GM12878 (cell line): ENCODE results near the gene RBM4B. TPM values are rescaled to one million over a fixed set of nuclear protein-coding genes. Genes with fewer than 3 reads are reported as not detected.
A peak's percentile ranks its signal among the peaks of the same experiment; 100 is the strongest.

Source experiments
- ATAC-seq: fragments of 200-7000 bp; cut with Tn5 transposase; 3 replicates; pipeline ENCODE4 v1.9.1; 2020; ENCODE audit warnings: mild to moderate bottlenecking, moderate library complexity
- BruUV-seq: library from RNA; stranded (reverse); fragments of 400-500 nt; replicated peaks from 2 replicates; lab custom pipeline; 2021; lab: Mats Ljungman, UMichigan
- CTCF ChIA-PET: fragments of 300-600 bp; sonication (Branson Sonifier 250); formaldehyde crosslinking; extraction: SDS; loops from one replicate; lab custom pipeline; 2021; ENCODE audit warnings: inconsistent platforms; lab: Yijun Ruan, JAX
- POLR2A ChIA-PET: fragments of 350-600 bp; formaldehyde crosslinking; extraction: SDS; loops from one replicate; lab custom pipeline; 2021; ENCODE audit warnings: inconsistent platforms; lab: Charles Lee
- RAD21 ChIA-PET: fragments of 300-600 bp; sonication (Branson Sonifier 250); formaldehyde crosslinking; loops from one replicate; lab custom pipeline; 2023; ENCODE audit warnings: antibody characterized with exemption; ENCODE audit not compliant: unreplicated experiment; lab: Charles Lee
- SMC1A ChIA-PET: fragments of 300-600 bp; sonication (Branson Sonifier 250); formaldehyde crosslinking; loops from one replicate; lab custom pipeline; 2023; ENCODE audit not compliant: unreplicated experiment, uncharacterized antibody; lab: Charles Lee
- DNase-seq: peaks from one replicate; pipeline ENCODE4 v3.0.0-alpha.2; 2011; ENCODE audit warnings: low read depth, low spot score
- FAIRE-seq: peaks from 3 replicates; lab custom pipeline; 2011; peaks lifted over from hg19 to GRCh38; lab: Jason Lieb, UNC
- H2AFZ ChIP-seq: 2 replicates; pipeline ENCODE4 v1.6.0; 2011; ENCODE audit warnings: low read depth, low read length, control low read depth; ENCODE audit not compliant: control insufficient read depth
- H3K27ac ChIP-seq: 2 replicates; pipeline ENCODE4 v1.5.1; 2011; ENCODE audit warnings: control low read depth; ENCODE audit not compliant: control insufficient read depth, insufficient read depth
- H3K27me3 ChIP-seq, 2 experiments: replicated peaks in 1 of 2; 2 replicates each; pipeline versions ENCODE4 v1.6.0 to v1.6.1; 2011; ENCODE audit warnings: low read length in 1 of 2; ENCODE audit not compliant: control insufficient read depth in 2 of 2, insufficient read depth in 2 of 2
- H3K36me3 ChIP-seq, 2 experiments: 2 replicates each; pipeline ENCODE4 v1.5.1; 2011; ENCODE audit warnings: low read length in 1 of 2; ENCODE audit not compliant: control insufficient read depth in 2 of 2, insufficient read depth in 2 of 2
- H3K4me1 ChIP-seq: 2 replicates; pipeline ENCODE4 v1.6.1; 2011; ENCODE audit warnings: mild to moderate bottlenecking, low read length, moderate library complexity, mixed read lengths; ENCODE audit not compliant: control insufficient read depth, insufficient read depth
- H3K4me2 ChIP-seq: 2 replicates; pipeline ENCODE4 v1.6.0; 2011; ENCODE audit warnings: control low read depth; ENCODE audit not compliant: control insufficient read depth, insufficient read depth
- H3K4me3 ChIP-seq: fragments of 200-600 bp; sonication (generic); 2 replicates; pipeline ENCODE4 v1.5.1; 2016
- H3K79me2 ChIP-seq: 2 replicates; pipeline ENCODE4 v1.6.0; 2011; ENCODE audit warnings: low read length; ENCODE audit not compliant: control insufficient read depth, insufficient read depth
- H3K9ac ChIP-seq: 2 replicates; pipeline ENCODE4 v1.8.0; 2011; ENCODE audit warnings: low read length, control low read depth, mixed read lengths; ENCODE audit not compliant: control insufficient read depth, insufficient read depth
- H3K9me3 ChIP-seq: replicated peaks from 3 replicates; pipeline ENCODE4 v1.5.1; 2011; ENCODE audit warnings: mild to moderate bottlenecking, low read length; ENCODE audit not compliant: control insufficient read depth, insufficient read depth
- H4K20me1 ChIP-seq: 2 replicates; pipeline ENCODE4 v1.6.0; 2011; ENCODE audit not compliant: control insufficient read depth, insufficient read depth
- BACH1 ChIP-seq: fragments of 450-650 bp; IDR thresholded peaks from 2 replicates; pipeline ENCODE4 v1.6.1; 2017; ENCODE audit warnings: mild to moderate bottlenecking, borderline replicate concordance
- BRCA1 ChIP-seq: IDR thresholded peaks from 2 replicates; pipeline ENCODE4 v1.6.1; 2011; ENCODE audit warnings: low read depth, low read length, improper control_type of control experiment
- CHD4 ChIP-seq: fragments of 200-600 bp; sonication (generic); IDR thresholded peaks from 2 replicates; pipeline ENCODE4 v1.6.1; 2016; ENCODE audit warnings: mild to moderate bottlenecking
- CREM ChIP-seq: IDR thresholded peaks from 2 replicates; pipeline ENCODE4 v1.6.1; 2014; ENCODE audit warnings: antibody characterized with exemption, low read depth
- EED ChIP-seq: sonication (generic); IDR thresholded peaks from 2 replicates; pipeline ENCODE4 v1.6.1; 2016; ENCODE audit warnings: antibody characterized with exemption, low read depth
- EZH2 ChIP-seq: IDR thresholded peaks from 2 replicates; pipeline ENCODE4 v1.6.1; 2012; ENCODE audit warnings: low read depth, mild to moderate bottlenecking, control low read depth, inconsistent platforms, low read length, borderline replicate concordance; ENCODE audit not compliant: control insufficient read depth
- FOS ChIP-seq: IDR thresholded peaks from 3 replicates; pipeline ENCODE4 v1.6.1; 2011; ENCODE audit warnings: borderline replicate concordance; ENCODE audit not compliant: insufficient read length; ENCODE audit errors: extremely low read depth
- HDAC2 ChIP-seq: fragments of 200-600 bp; sonication (generic); IDR thresholded peaks from 2 replicates; pipeline ENCODE4 v1.6.1; 2017
- KDM1A ChIP-seq: fragments of 200-600 bp; sonication (generic); IDR thresholded peaks from 2 replicates; pipeline ENCODE4 v1.6.1; 2016; ENCODE audit warnings: borderline replicate concordance
- MYB ChIP-seq: fragments of 150-350 bp; IDR thresholded peaks from 2 replicates; pipeline ENCODE4 v1.6.1; 2014; ENCODE audit warnings: mild to moderate bottlenecking, low read depth, low read length, borderline replicate concordance
- NR2F1 ChIP-seq: fragments of 450-650 bp; conservative IDR thresholded peaks from 2 replicates; pipeline ENCODE4 v1.6.1; 2017; ENCODE audit warnings: mild to moderate bottlenecking
- POLR2AphosphoS5 ChIP-seq: IDR thresholded peaks from 2 replicates; pipeline ENCODE4 v1.6.1; 2011; ENCODE audit warnings: mild to moderate bottlenecking, low read length, inconsistent platforms
- POU2F2 ChIP-seq: IDR thresholded peaks from 3 replicates; pipeline ENCODE4 v1.6.1; 2011; ENCODE audit warnings: low read depth, mild to moderate bottlenecking, low read length, borderline replicate concordance
- RBBP5 ChIP-seq: fragments of 200-600 bp; sonication (generic); conservative IDR thresholded peaks from 2 replicates; pipeline ENCODE4 v1.6.1; 2016
- SIX5 ChIP-seq: IDR thresholded peaks from 2 replicates; pipeline ENCODE4 v1.6.1; 2011; ENCODE audit warnings: mild to moderate bottlenecking, low read depth, low read length, moderate library complexity; ENCODE audit not compliant: severe bottlenecking
- SRF ChIP-seq, 2 experiments: IDR thresholded peaks; 2 replicates each; pipeline ENCODE4 v1.6.1; 2011; ENCODE audit warnings: low read depth in 2 of 2, low read length in 2 of 2, mild to moderate bottlenecking in 1 of 2, moderate library complexity in 1 of 2
- WRNIP1 ChIP-seq: IDR thresholded peaks from 2 replicates; pipeline ENCODE4 v1.6.1; 2011; ENCODE audit warnings: low read depth, low read length, improper control_type of control experiment, borderline replicate concordance
- ZBTB4 ChIP-seq: fragments of 450-650 bp; formaldehyde crosslinking; IDR thresholded peaks from 2 replicates; pipeline ENCODE4 v1.4.0; 2022; ENCODE audit warnings: mild to moderate bottlenecking, moderate library complexity
- WGBS: methylation state at CpG from one replicate; pipeline ENCODE4 v1.1.6; 2016; ENCODE audit warnings: low lambda C conversion rate; ENCODE audit not compliant: insufficient replicate concordance, insufficient coverage; ENCODE audit errors: missing lambda C conversion rate; 5-methylcytosine and 5-hydroxymethylcytosine counted together
- in situ Hi-C: fragments of 300-500 bp; cut with MboI; formaldehyde crosslinking; loops from 9 replicates; pipeline ENCODE4 v1.14.3; 2018; ENCODE audit warnings: mixed read lengths
- intact Hi-C: fragments of 100-400 bp; cut with micrococcal nuclease; formaldehyde crosslinking; loops from one replicate; pipeline ENCODE4 v1.14.2; 2022; ENCODE audit not compliant: unreplicated experiment
- polyA plus RNA-seq, 11 experiments: library from polyadenylated mRNA; depleted of rRNA in 4 of 11; unstranded in 6 of 11; stranded (reverse) in 5 of 11; fragments of >200 nt; fragmentation: Nextera tagmentation in 4 of 11; fragmentation: Illumina TruSeq in 1 of 11; extraction: Ambion mirVana in 4 of 11; extraction: Trizol in 1 of 11; gene quantifications; 1 replicate in 1 of 11; 2 replicates in 10 of 11; pipeline versions ENCODE4 v1.2.1 to v1.2.3, GENCODE V29; 2011 to 2016; ENCODE audit warnings: inconsistent platforms in 2 of 11, missing spikeins in 2 of 11, low read depth in 1 of 11
- total RNA-seq, 4 experiments: library from RNA; depleted of rRNA in 3 of 4; stranded (reverse); fragments of >200 nt in 3 of 4; fragmentation: Illumina TruSeq in 1 of 4; extraction: Trizol in 1 of 4; gene quantifications; 2 replicates each; pipeline versions ENCODE4 v1.2.1 to v1.2.3, GENCODE V29; 2013 to 2021
- TF ChIP-seq, protein P1 (sequence below): fragments of 450-650 bp; IDR thresholded peaks from 2 replicates; pipeline ENCODE4 v1.6.1; 2017; ENCODE audit warnings: antibody characterized with exemption, mild to moderate bottlenecking, moderate library complexity

The RBM4B gene
- total and polyA plus RNA-seq, 10 of the 15 experiments (the other 5 are each of a cell fraction or from before 2014, with no cell fraction given): 16.1 to 37.0 (median 21.6) TPM

GRCh38 chr11:66628061-66628603, 49.6 kb downstream of the RBM4B start (continued):
- TF ChIP-seq POLR2AphosphoS5 (peak; percentile 57), POU2F2 (0 out of 3 replicates have a peak, but pooled peaks have one; percentile 8), EED (no peak), WRNIP1 (no peak), BACH1 (no peak), CHD4 (no peak)
- TF ChIP-seq, protein P1, sequence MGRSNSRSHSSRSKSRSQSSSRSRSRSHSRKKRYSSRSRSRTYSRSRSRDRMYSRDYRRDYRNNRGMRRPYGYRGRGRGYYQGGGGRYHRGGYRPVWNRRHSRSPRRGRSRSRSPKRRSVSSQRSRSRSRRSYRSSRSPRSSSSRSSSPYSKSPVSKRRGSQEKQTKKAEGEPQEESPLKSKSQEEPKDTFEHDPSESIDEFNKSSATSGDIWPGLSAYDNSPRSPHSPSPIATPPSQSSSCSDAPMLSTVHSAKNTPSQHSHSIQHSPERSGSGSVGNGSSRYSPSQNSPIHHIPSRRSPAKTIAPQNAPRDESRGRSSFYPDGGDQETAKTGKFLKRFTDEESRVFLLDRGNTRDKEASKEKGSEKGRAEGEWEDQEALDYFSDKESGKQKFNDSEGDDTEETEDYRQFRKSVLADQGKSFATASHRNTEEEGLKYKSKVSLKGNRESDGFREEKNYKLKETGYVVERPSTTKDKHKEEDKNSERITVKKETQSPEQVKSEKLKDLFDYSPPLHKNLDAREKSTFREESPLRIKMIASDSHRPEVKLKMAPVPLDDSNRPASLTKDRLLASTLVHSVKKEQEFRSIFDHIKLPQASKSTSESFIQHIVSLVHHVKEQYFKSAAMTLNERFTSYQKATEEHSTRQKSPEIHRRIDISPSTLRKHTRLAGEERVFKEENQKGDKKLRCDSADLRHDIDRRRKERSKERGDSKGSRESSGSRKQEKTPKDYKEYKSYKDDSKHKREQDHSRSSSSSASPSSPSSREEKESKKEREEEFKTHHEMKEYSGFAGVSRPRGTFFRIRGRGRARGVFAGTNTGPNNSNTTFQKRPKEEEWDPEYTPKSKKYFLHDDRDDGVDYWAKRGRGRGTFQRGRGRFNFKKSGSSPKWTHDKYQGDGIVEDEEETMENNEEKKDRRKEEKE: no peak

GRCh38 chr11:66626926-66627325, 50.8 kb downstream of the RBM4B start:
- Histone ChIP-seq H3K79me2 (peaks cover 91% of the 10 kb centered on the region), H3K27ac (no peak overlapping the region), H3K27me3 (no peaks in the 10 kb centered on the region), H3K9ac (no peak overlapping the region), H3K4me1 (no peaks in the 10 kb centered on the region), H3K9me3 (no peaks in the 10 kb centered on the region), H4K20me1 (peaks cover 20% of the 10 kb centered on the region), H2AFZ (no peak overlapping the region), H3K4me2 (no peak overlapping the region), H3K4me3 (no peak overlapping the region), H3K36me3 (peaks cover 51 to 66% of the 10 kb centered on the region in 2 experiments)
- no peak for FAIRE-seq
- DNase-seq: no peak
- 98% methylated on average over 7 of the region's 7 CpGs for WGBS
- ChIA-PET POLR2A (interaction anchor here (0.8 kb wide), 1 partner anchor 11 kb away, joined by 3 read pairs; no protein-coding TSS in a partner anchor), CTCF (interaction anchor here (1.1 kb wide), 1 partner anchor 10 kb away, joined by 5 read pairs; no protein-coding TSS in a partner anchor), RAD21 (no interaction called here), SMC1A (no interaction called here)
- intact Hi-C loops: no loop called here
- in situ Hi-C loops: no loop called here
- no peak for ATAC-seq
- BruUV-seq: no TSS peak
- TF ChIP-seq FOS (no peak), CHD4 (no peak), NR2F1 (no peak), SRF (IDR thresholded peaks at IDR 0.05; ENCODE audit: low read depth in 2 of 2, low read length in 2 of 2) (no peak), ZBTB4 (no peak), CREM (no peak), RBBP5 (no peak), SIX5 (no peak), EED (no peak), EZH2 (no peak), MYB (no peak), BRCA1 (no peak), KDM1A (no peak), HDAC2 (no peak)
